ENCODE measurements around the gene ZNF570.

ZNF570 gene

DNA sequence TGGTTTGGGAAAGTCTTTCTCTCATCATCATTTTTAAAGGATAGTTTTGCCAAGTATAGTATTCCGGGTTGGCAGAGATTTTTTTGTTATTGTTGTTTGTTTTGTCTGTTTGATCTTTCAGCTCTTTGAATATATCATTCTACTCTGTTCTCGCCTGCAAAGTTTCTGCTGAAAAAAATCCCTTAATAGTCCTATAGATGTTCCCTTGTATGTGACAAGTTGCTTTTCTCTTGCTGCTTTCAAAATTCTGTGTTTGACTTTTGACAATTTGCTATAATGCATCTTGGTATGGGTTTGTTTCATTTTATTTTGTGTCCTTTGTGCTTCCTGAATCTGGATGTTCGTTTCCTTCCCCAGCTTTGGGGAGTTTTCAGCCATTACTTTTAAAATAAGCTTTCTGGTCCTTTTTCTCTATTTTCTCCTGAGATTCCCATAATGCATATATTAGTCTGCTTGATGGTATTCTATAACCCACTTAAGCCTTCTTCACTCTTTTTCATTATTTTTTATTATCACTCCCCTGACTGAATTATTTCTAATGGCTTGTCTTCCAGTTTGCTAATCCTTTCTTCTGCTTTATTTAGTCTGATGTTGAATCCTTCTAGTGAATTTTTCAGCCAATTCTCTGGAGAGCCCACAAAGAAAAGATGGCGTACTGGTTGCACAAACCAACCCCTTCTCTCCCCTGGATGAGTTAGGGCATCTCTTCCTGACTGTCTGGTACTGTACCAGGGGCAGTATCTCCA, 16.5 kb upstream of the ZNF570 start (continued):
- TF ChIP-seq, protein P1, sequence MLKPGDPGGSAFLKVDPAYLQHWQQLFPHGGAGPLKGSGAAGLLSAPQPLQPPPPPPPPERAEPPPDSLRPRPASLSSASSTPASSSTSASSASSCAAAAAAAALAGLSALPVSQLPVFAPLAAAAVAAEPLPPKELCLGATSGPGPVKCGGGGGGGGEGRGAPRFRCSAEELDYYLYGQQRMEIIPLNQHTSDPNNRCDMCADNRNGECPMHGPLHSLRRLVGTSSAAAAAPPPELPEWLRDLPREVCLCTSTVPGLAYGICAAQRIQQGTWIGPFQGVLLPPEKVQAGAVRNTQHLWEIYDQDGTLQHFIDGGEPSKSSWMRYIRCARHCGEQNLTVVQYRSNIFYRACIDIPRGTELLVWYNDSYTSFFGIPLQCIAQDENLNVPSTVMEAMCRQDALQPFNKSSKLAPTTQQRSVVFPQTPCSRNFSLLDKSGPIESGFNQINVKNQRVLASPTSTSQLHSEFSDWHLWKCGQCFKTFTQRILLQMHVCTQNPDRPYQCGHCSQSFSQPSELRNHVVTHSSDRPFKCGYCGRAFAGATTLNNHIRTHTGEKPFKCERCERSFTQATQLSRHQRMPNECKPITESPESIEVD (tag by site-specific recombination; IDR thresholded peaks at IDR 0.05): no peak
- TF ChIP-seq ZNF184 (tag by site-specific recombination; IDR thresholded peaks at IDR 0.05): no peak
- TF ChIP-seq ZNF791 (tag by site-specific recombination; IDR thresholded peaks at IDR 0.05): peak; percentile 100
- no peak for TF ChIP-seq ZNF248 (tag by site-specific recombination; IDR thresholded peaks at IDR 0.05)
- TF ChIP-seq TRIM28 (IDR thresholded peaks at IDR 0.05; ENCODE audit: borderline replicate concordance, low read length): peak; percentile 86; the same call in 1 of the 2 replicates
- no peak for TF ChIP-seq OVOL3 (tag by site-specific recombination; IDR thresholded peaks at IDR 0.05)
- TF ChIP-seq, protein P2, sequence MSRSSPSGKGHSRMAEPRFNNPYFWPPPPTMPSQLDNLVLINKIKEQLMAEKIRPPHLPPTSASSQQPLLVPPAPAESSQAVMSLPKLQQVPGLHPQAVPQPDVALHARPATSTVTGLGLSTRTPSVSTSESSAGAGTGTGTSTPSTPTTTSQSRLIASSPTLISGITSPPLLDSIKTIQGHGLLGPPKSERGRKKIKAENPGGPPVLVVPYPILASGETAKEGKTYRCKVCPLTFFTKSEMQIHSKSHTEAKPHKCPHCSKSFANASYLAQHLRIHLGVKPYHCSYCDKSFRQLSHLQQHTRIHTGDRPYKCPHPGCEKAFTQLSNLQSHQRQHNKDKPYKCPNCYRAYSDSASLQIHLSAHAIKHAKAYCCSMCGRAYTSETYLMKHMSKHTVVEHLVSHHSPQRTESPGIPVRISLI (tag by site-specific recombination; IDR thresholded peaks at IDR 0.05): no peak
- TF ChIP-seq ZNF747 (tag by site-specific recombination; IDR thresholded peaks at IDR 0.05): no peak
- TF ChIP-seq ZNF626 (tag by site-specific recombination; IDR thresholded peaks at IDR 0.05): peak; percentile 89; the same call in 1 of the 2 replicates
- no peak for TF ChIP-seq ZNF211 (tag by site-specific recombination; IDR thresholded peaks at IDR 0.05; ENCODE audit: low read depth)
- no peak for TF ChIP-seq ZNF837 (tag by site-specific recombination; IDR thresholded peaks at IDR 0.05)
- TF ChIP-seq, protein P3, sequence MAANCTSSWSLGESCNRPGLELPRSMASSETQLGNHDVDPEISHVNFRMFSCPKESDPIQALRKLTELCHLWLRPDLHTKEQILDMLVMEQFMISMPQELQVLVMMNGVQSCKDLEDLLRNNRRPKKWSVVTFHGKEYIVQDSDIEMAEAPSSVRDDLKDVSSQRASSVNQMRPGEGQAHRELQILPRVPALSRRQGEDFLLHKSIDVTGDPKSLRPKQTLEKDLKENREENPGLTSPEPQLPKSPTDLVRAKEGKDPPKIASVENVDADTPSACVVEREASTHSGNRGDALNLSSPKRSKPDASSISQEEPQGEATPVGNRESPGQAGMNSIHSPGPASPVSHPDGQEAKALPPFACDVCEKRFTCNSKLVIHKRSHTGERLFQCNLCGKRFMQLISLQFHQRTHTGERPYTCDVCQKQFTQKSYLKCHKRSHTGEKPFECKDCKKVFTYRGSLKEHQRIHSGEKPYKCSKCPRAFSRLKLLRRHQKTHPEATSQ (tag by site-specific recombination; IDR thresholded peaks at IDR 0.05): no peak
- TF ChIP-seq, protein P4, sequence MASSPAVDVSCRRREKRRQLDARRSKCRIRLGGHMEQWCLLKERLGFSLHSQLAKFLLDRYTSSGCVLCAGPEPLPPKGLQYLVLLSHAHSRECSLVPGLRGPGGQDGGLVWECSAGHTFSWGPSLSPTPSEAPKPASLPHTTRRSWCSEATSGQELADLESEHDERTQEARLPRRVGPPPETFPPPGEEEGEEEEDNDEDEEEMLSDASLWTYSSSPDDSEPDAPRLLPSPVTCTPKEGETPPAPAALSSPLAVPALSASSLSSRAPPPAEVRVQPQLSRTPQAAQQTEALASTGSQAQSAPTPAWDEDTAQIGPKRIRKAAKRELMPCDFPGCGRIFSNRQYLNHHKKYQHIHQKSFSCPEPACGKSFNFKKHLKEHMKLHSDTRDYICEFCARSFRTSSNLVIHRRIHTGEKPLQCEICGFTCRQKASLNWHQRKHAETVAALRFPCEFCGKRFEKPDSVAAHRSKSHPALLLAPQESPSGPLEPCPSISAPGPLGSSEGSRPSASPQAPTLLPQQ (tag by site-specific recombination; IDR thresholded peaks at IDR 0.05): no peak
- TF ChIP-seq, protein P5, sequence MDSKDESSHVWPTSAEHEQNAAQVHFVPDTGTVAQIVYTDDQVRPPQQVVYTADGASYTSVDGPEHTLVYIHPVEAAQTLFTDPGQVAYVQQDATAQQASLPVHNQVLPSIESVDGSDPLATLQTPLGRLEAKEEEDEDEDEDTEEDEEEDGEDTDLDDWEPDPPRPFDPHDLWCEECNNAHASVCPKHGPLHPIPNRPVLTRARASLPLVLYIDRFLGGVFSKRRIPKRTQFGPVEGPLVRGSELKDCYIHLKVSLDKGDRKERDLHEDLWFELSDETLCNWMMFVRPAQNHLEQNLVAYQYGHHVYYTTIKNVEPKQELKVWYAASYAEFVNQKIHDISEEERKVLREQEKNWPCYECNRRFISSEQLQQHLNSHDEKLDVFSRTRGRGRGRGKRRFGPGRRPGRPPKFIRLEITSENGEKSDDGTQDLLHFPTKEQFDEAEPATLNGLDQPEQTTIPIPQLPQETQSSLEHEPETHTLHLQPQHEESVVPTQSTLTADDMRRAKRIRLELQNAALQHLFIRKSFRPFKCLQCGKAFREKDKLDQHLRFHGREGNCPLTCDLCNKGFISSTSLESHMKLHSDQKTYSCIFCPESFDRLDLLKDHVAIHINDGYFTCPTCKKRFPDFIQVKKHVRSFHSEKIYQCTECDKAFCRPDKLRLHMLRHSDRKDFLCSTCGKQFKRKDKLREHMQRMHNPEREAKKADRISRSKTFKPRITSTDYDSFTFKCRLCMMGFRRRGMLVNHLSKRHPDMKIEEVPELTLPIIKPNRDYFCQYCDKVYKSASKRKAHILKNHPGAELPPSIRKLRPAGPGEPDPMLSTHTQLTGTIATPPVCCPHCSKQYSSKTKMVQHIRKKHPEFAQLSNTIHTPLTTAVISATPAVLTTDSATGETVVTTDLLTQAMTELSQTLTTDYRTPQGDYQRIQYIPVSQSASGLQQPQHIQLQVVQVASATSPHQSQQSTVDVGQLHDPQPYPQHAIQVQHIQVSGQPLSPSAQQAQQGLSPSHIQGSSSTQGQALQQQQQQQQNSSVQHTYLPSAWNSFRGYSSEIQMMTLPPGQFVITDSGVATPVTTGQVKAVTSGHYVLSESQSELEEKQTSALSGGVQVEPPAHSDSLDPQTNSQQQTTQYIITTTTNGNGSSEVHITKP (tag by site-specific recombination; IDR thresholded peaks at IDR 0.05): no peak
- peak; percentile 94 for TF ChIP-seq SETDB1 (IDR thresholded peaks at IDR 0.05; ENCODE audit: insufficient read length, low read length)
- no peak for TF ChIP-seq ZBTB7A (tag by site-specific recombination; IDR thresholded peaks at IDR 0.05; ENCODE audit: low read depth)
- TF ChIP-seq GLIS2 (tag by site-specific recombination; IDR thresholded peaks at IDR 0.05): no peak
- no peak for TF ChIP-seq ZNF600 (tag by site-specific recombination; IDR thresholded peaks at IDR 0.05)
- TF ChIP-seq ZNF560 (tag by site-specific recombination; IDR thresholded peaks at IDR 0.05; ENCODE audit: borderline replicate concordance): no peak

All from HEK293 (cell line).